ENCODE results near the gene VPS54. TPM values are rescaled to one million over a fixed set of nuclear protein-coding genes. Genes with fewer than 3 reads are reported as not detected.
"Not testable (repeated sequence)": the region's sequence is repeated elsewhere in the genome, so short reads cannot be mapped to it uniquely, and the experiment has no call there.

VPS54 gene
- total RNA-seq, 1 donor from 2014 or later = 27.0 TPM

- no peak overlapping the region for H3K27ac ChIP-seq
- H3K9me3 ChIP-seq = no peaks in the 10 kb centered on the region
- no peak for DNase-seq
- no peaks in the 10 kb centered on the region for H3K27me3 ChIP-seq
- H3K4me1 ChIP-seq = no peaks in the 10 kb centered on the region
- intact Hi-C loops (cut with DNase I) = no loop called here
- no peak overlapping the region for H3K4me3 ChIP-seq
- peaks cover 38% of the 10 kb centered on the region for H3K36me3 ChIP-seq
- ATAC-seq = no peak
- TF ChIP-seq, protein P1, sequence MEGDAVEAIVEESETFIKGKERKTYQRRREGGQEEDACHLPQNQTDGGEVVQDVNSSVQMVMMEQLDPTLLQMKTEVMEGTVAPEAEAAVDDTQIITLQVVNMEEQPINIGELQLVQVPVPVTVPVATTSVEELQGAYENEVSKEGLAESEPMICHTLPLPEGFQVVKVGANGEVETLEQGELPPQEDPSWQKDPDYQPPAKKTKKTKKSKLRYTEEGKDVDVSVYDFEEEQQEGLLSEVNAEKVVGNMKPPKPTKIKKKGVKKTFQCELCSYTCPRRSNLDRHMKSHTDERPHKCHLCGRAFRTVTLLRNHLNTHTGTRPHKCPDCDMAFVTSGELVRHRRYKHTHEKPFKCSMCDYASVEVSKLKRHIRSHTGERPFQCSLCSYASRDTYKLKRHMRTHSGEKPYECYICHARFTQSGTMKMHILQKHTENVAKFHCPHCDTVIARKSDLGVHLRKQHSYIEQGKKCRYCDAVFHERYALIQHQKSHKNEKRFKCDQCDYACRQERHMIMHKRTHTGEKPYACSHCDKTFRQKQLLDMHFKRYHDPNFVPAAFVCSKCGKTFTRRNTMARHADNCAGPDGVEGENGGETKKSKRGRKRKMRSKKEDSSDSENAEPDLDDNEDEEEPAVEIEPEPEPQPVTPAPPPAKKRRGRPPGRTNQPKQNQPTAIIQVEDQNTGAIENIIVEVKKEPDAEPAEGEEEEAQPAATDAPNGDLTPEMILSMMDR (IDR thresholded peaks at IDR 0.05) = no peak
These were observed 41.3 kb downstream of the VPS54 start for GRCh38 chr2:63977904-63978303.

DNA sequence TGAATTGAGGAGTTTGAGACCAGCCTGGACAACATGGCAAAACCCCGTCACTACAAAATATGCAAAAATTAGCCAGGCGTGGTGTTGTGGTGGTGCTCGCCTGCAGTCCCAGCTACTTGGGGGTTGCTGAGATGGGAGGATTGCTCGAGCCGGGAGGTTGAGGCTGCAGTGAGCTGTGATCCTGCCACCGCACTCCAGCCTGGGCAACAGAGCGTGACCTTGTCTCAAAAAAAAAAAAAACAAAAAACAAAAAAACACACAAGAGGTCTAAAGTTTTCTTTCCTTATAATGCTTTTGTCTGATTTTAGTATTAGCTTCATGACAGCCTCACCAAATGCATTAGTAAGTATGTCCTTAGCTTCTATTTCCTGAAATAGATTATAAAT lies 43.1 kb downstream of the VPS54 start:
- Histone ChIP-seq H3K36me3 (peaks cover 33% of the 10 kb centered on the region), H3K4me3 (no peak overlapping the region)
- intact Hi-C loops (cut with DNase I) = no loop called here

GRCh38 chr2:63975437-63976124 lies 43.6 kb downstream of the VPS54 start:
- peaks cover 35% of the 10 kb centered on the region for H3K36me3 ChIP-seq
- H3K4me1 ChIP-seq = no peaks in the 10 kb centered on the region
- no peak overlapping the region for H3K27ac ChIP-seq
- H3K27me3 ChIP-seq = no peaks in the 10 kb centered on the region
- DNase-seq = no peak
- no peak for ATAC-seq
- intact Hi-C loops (cut with DNase I) = no loop called here
- H3K9me3 ChIP-seq = no peaks in the 10 kb centered on the region
- no peak overlapping the region for H3K4me3 ChIP-seq
- TF ChIP-seq, protein P1 (IDR thresholded peaks at IDR 0.05) = no peak

More for the DNA sequence above, 43.1 kb downstream of the VPS54 start:
- Histone ChIP-seq H3K27ac (no peak overlapping the region), H3K27me3 (no peaks in the 10 kb centered on the region), H3K9me3 (no peaks in the 10 kb centered on the region), H3K4me1 (no peaks in the 10 kb centered on the region)
- DNase-seq (no peak), ATAC-seq (no peak)
- TF ChIP-seq, protein P1 (IDR thresholded peaks at IDR 0.05) = no peak

DNA sequence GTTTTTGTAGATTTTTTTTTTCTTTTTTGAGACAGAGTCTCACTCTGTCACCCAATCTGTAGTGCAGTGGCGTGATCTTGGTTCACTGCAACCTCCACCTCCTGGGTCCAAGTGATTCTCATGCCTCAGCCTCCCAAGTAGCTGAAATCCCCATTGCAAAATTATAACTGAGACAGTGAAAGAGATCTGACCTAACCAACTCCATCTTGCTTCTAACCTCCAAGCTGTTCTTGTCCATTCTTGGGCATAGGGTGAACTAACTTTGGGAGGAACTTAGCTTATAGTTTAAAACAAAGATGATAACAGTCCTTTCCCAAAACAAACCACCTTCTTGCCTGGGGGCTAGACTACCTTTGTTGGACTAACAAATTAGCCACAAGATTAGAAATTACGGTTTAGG lies 44.2 kb downstream of the VPS54 start:
- DNase-seq; H3K4me3 ChIP-seq; H3K27me3 ChIP-seq; H3K4me1 ChIP-seq; H3K27ac ChIP-seq; ATAC-seq; H3K9me3 ChIP-seq; intact Hi-C loops (cut with DNase I): not testable (repeated sequence)
- H3K36me3 ChIP-seq = peaks cover 31% of the 10 kb centered on the region

GRCh38 chr2:63962186-63962585 lies 57.0 kb downstream of the VPS54 start:
- ATAC-seq = peak; percentile 26
- no peak overlapping the region for H3K4me3 ChIP-seq
- intact Hi-C loops (cut with DNase I) = no loop called here
- H3K27me3 ChIP-seq = no peaks in the 10 kb centered on the region
- no peaks in the 10 kb centered on the region for H3K4me1 ChIP-seq
- no peaks in the 10 kb centered on the region for H3K9me3 ChIP-seq
- DNase-seq = no peak
- H3K27ac ChIP-seq = no peak overlapping the region
- peaks cover 58% of the 10 kb centered on the region for H3K36me3 ChIP-seq
- TF ChIP-seq, protein P1 (IDR thresholded peaks at IDR 0.05) = no peak

- TF ChIP-seq, protein P1 (IDR thresholded peaks at IDR 0.05) = no peak
- Histone ChIP-seq H3K4me3 (no peak overlapping the region), H3K27ac (no peak overlapping the region), H3K36me3 (peaks cover 20% of the 10 kb centered on the region), H3K27me3 (no peaks in the 10 kb centered on the region), H3K4me1 (no peaks in the 10 kb centered on the region), H3K9me3 (no peaks in the 10 kb centered on the region)
- intact Hi-C loops (cut with DNase I) = no loop called here
- no peak for ATAC-seq
- DNase-seq = no peak
These were observed 68.8 kb downstream of the VPS54 start for GRCh38 chr2:63950414-63950813.
